Measurements from ENCODE around the gene SNRK.

Gene SNRK

DNA sequence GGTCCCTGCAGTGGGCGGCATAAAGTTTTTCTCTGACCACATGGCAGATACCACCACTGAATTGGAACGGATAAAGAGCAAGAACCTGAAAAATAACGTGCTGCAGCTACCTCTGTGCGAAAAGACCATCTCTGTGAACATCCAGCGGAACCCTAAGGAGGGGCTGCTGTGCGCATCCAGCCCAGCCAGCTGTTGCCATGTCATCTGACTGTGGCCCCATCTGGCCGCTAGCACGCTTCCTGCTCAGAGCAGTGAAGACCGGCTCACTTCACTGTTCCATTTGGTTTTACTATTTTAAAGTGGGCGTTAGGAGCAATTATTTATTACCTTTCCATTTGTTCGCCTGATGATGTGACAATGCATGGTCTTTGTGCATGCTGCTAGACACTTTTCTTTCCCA lies 62.0 kb downstream of the SNRK start:
- no peak overlapping the region for H3K4me2 ChIP-seq (ENCODE audit: low read length)
- no peaks in the 10 kb centered on the region for H3K27me3 ChIP-seq (ENCODE audit: control insufficient read depth, insufficient read depth, low read length)
- TF ChIP-seq, protein P1, sequence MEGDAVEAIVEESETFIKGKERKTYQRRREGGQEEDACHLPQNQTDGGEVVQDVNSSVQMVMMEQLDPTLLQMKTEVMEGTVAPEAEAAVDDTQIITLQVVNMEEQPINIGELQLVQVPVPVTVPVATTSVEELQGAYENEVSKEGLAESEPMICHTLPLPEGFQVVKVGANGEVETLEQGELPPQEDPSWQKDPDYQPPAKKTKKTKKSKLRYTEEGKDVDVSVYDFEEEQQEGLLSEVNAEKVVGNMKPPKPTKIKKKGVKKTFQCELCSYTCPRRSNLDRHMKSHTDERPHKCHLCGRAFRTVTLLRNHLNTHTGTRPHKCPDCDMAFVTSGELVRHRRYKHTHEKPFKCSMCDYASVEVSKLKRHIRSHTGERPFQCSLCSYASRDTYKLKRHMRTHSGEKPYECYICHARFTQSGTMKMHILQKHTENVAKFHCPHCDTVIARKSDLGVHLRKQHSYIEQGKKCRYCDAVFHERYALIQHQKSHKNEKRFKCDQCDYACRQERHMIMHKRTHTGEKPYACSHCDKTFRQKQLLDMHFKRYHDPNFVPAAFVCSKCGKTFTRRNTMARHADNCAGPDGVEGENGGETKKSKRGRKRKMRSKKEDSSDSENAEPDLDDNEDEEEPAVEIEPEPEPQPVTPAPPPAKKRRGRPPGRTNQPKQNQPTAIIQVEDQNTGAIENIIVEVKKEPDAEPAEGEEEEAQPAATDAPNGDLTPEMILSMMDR (IDR thresholded peaks at IDR 0.05), result no peak

DNA sequence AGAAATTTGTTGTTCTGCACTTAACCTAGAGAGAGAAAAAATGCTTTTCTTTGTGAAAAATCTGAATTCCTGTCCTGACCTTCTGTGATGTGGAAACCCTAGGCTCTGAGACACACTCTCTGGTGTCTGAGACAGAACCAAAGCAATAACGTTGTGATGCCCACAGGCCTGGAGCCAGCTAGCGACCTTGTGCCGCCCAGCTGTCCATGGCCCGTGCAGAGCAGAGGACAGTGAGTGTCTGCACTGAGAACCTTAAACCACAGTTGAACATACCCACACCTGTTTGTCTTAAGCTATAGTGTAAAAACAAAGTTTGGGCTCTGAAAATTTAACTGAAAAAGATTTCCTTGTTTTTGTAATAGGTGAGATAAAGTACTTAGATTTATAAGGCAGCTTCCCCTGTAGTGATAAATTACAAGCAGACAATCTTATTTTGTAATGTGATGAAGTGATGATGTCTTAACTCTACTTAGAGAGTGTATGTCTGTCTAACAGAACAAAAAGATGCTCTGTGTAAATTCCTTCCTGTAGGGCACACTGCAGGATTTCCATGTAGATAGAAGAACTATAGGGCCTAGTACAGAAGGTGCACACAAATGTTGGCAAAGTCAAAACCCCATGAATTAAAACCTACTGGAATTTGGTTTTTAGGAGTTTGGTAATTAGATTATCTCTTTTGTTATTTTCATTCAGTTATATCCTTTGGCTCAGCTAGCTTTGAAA lies 62.7 kb downstream of the SNRK start:
- Histone ChIP-seq H3K36me3 (ENCODE audit: control insufficient read depth, insufficient read depth, low read length) (no peaks in the 10 kb centered on the region), H3K9ac (no peak overlapping the region), H3K27ac (no peak overlapping the region)

More for the DNA sequence above, 62.0 kb downstream of the SNRK start:
- no peak overlapping the region for H3K4me3 ChIP-seq (ENCODE audit: low read depth, low read length)
- H2AFZ ChIP-seq, result no peak overlapping the region
- no peak overlapping the region for H3K27ac ChIP-seq
- no peaks in the 10 kb centered on the region for H3K4me1 ChIP-seq
- no peak overlapping the region for H3K9ac ChIP-seq
- H3K36me3 ChIP-seq (ENCODE audit: control insufficient read depth, insufficient read depth, low read length), result no peaks in the 10 kb centered on the region
- no peaks in the 10 kb centered on the region for H3K79me2 ChIP-seq
- H3K9me3 ChIP-seq (ENCODE audit: control insufficient read depth, low read length), result peaks cover 3% of the 10 kb centered on the region

DNA sequence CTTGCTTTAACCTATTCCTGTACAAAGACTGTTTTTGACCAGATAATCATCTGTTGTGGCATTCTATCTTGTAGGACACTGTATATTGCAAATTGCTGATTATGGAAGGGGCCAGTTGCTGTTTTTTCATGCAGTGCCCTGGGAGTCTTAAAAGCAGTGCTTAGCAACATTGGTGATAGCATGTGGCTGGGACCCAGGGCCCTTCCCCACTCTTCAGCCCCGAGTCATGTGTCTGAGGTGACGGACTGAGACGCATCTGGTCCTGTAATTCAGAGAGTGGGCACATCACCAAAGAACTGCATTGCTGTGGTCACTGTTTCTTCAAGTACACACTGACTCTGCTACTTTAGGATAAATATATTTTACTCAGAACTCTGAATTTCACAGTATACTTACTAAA lies 63.4 kb downstream of the SNRK start:
- H3K27me3 ChIP-seq (ENCODE audit: control insufficient read depth, insufficient read depth, low read length), result no peaks in the 10 kb centered on the region
- TF ChIP-seq, protein P1 (IDR thresholded peaks at IDR 0.05), result no peak
- no peaks in the 10 kb centered on the region for H3K36me3 ChIP-seq (ENCODE audit: control insufficient read depth, insufficient read depth, low read length)

More for the DNA sequence above, 62.7 kb downstream of the SNRK start:
- Histone ChIP-seq H3K4me2 (ENCODE audit: low read length) (no peak overlapping the region), H3K4me3 (ENCODE audit: low read depth, low read length) (no peak overlapping the region), H3K4me1 (no peaks in the 10 kb centered on the region), H3K79me2 (no peaks in the 10 kb centered on the region), H3K9me3 (ENCODE audit: control insufficient read depth, low read length) (peaks cover 3% of the 10 kb centered on the region), H3K27me3 (ENCODE audit: control insufficient read depth, insufficient read depth, low read length) (no peaks in the 10 kb centered on the region), H2AFZ (no peak overlapping the region)
- TF ChIP-seq, protein P1 (IDR thresholded peaks at IDR 0.05), result no peak

DNA sequence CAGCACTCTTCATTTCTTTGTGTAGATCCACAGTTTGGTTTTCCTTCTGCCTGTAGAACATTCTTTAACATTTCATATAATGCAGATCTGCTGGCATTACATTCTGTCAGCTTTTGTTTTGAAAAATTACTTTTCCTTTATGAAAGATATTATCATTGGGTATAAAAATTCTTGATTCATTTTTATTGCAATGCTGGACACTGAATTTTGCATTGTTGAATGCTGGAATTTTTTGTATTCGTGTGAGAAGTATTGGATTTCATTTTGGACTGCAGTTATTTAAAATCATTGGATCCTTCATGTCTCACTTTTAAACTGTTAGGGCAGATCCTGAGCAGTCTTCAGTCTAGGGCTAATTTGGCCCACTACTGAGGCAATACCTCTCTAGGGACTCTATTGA lies 67.1 kb downstream of the SNRK start:
- TF ChIP-seq, protein P1 (IDR thresholded peaks at IDR 0.05), result no peak
- Histone ChIP-seq H3K27me3 (ENCODE audit: control insufficient read depth, insufficient read depth, low read length) (no peaks in the 10 kb centered on the region), H3K9me3 (ENCODE audit: control insufficient read depth, low read length) (peaks cover 3% of the 10 kb centered on the region), H3K4me2 (ENCODE audit: low read length) (no peak overlapping the region), H3K79me2 (no peaks in the 10 kb centered on the region), H2AFZ (no peak overlapping the region), H3K36me3 (ENCODE audit: control insufficient read depth, insufficient read depth, low read length) (no peaks in the 10 kb centered on the region), H3K9ac (no peak overlapping the region), H3K27ac (no peak overlapping the region), H3K4me1 (no peaks in the 10 kb centered on the region), H3K4me3 (ENCODE audit: low read depth, low read length) (no peak overlapping the region)

More for the DNA sequence above, 63.4 kb downstream of the SNRK start:
- Histone ChIP-seq H3K4me1 (no peaks in the 10 kb centered on the region), H3K79me2 (no peaks in the 10 kb centered on the region), H3K9me3 (ENCODE audit: control insufficient read depth, low read length) (peaks cover 3% of the 10 kb centered on the region), H3K27ac (no peak overlapping the region), H3K4me3 (ENCODE audit: low read depth, low read length) (no peak overlapping the region), H3K9ac (no peak overlapping the region), H3K4me2 (ENCODE audit: low read length) (no peak overlapping the region), H2AFZ (no peak overlapping the region)

Data from parathyroid adenoma (tissue), 2 donors.